Urinary bladder (tissue), 4 donors: ENCODE results near the gene ABHD5. TPM values are rescaled to one million over a fixed set of nuclear protein-coding genes. Genes with fewer than 3 reads are reported as not detected.

ENCODE experiments used
- DNase-seq: peaks from one replicate; pipeline ENCODE4 v3.0.0-alpha.2; 2015; ENCODE audit errors: extremely low spot score
- H3K27ac ChIP-seq: one replicate; pipeline ENCODE4 v1.5.1; 2013; ENCODE audit warnings: low read depth, mild to moderate bottlenecking, moderate library complexity
- H3K36me3 ChIP-seq: one replicate; pipeline ENCODE4 v1.6.1; 2013; ENCODE audit warnings: mild to moderate bottlenecking, moderate library complexity; ENCODE audit not compliant: insufficient read depth
- H3K4me1 ChIP-seq: one replicate; pipeline ENCODE4 v1.6.1; 2013; ENCODE audit warnings: mild to moderate bottlenecking, moderate library complexity; ENCODE audit not compliant: insufficient read depth
- H3K4me3 ChIP-seq: one replicate; pipeline ENCODE4 v1.5.1; 2013; ENCODE audit warnings: low read depth, low read length
- WGBS: extraction: QIAGEN DNeasy Blood & Tissue Kit; methylation state at CpG from one replicate; pipeline ENCODE4 v1.1.7; 2013; 5-methylcytosine and 5-hydroxymethylcytosine counted together
- polyA plus RNA-seq: library from polyadenylated mRNA; stranded (reverse); fragments of 200-250 nt; gene quantifications from one replicate; pipeline ENCODE4 v1.2.3, GENCODE V29; 2013
- total RNA-seq: library from RNA; depleted of rRNA; stranded (reverse); fragments of >200 nt; gene quantifications from one replicate; pipeline ENCODE4 v1.2.3, GENCODE V29; 2014
- donor health status: healthy with polysubstance abuse.
- donor health status: healthy.

ABHD5 gene
- total and polyA plus RNA-seq, 2 donors = 21.4 to 25.0 TPM

- H3K4me3 ChIP-seq = no peak overlapping the region
These were observed 19.9 kb downstream of the ABHD5 start for GRCh38 chr3:43710607-43711006.

GRCh38 chr3:43718296-43718695 is 27.6 kb downstream of the ABHD5 start:
- no peak overlapping the region for H3K4me3 ChIP-seq
- no peak for DNase-seq
- 93% methylated on average over 2 of the region's 2 CpGs for WGBS
- no peaks in the 10 kb centered on the region for H3K4me1 ChIP-seq
- peaks cover 5% of the 10 kb centered on the region for H3K36me3 ChIP-seq
- H3K27ac ChIP-seq = no peak overlapping the region

More at GRCh38 chr3:43710607-43711006, 19.9 kb downstream of the ABHD5 start:
- no peak for DNase-seq
- H3K36me3 ChIP-seq = peaks cover 6% of the 10 kb centered on the region
- no peak overlapping the region for H3K27ac ChIP-seq
- H3K4me1 ChIP-seq = no peaks in the 10 kb centered on the region

GRCh38 chr3:43723121-43723734 is 32.5 kb downstream of the ABHD5 start:
- no peak for DNase-seq
- Histone ChIP-seq H3K4me1 (no peaks in the 10 kb centered on the region), H3K4me3 (no peak overlapping the region), H3K27ac (no peak overlapping the region), H3K36me3 (no peaks in the 10 kb centered on the region)
- WGBS = 67% methylated on average over 3 of the region's 3 CpGs

DNA sequence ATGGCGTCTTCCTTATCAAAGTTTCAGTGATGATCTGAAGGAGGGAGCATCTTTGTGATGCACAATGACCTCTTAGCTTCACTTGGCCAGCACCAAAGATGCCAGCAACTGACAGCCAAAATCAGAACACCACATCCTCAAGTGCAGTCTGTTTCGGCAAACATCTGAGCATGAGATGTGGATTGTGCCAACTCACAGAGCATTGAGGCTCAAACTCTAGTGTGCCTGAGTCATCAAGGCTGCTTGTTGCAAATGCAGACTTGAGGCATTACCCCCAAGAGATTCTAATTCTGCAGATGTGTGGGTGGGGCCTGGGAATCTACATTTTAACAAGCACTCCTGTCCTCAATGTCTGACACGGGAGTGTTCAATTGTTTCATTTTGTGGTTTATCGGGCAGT is 35.8 kb downstream of the ABHD5 start:
- H3K4me3 ChIP-seq = no peak overlapping the region
- 91% methylated on average over 4 of the region's 4 CpGs for WGBS
- DNase-seq = no peak
- H3K36me3 ChIP-seq = no peaks in the 10 kb centered on the region
- H3K4me1 ChIP-seq = no peaks in the 10 kb centered on the region
- no peak overlapping the region for H3K27ac ChIP-seq

- H3K36me3 ChIP-seq = no peaks in the 10 kb centered on the region
- 94% methylated on average over 3 of the region's 3 CpGs for WGBS
- H3K4me1 ChIP-seq = no peaks in the 10 kb centered on the region
- no peak for DNase-seq
- no peak overlapping the region for H3K4me3 ChIP-seq
- H3K27ac ChIP-seq = no peak overlapping the region
These were observed 37.2 kb downstream of the ABHD5 start for GRCh38 chr3:43727930-43728329.

- 72% methylated on average over 5 of the region's 5 CpGs for WGBS
- no peaks in the 10 kb centered on the region for H3K4me1 ChIP-seq
- H3K4me3 ChIP-seq = no peak overlapping the region
- no peak overlapping the region for H3K27ac ChIP-seq
- no peaks in the 10 kb centered on the region for H3K36me3 ChIP-seq
- no peak for DNase-seq
These were observed 37.7 kb downstream of the ABHD5 start for GRCh38 chr3:43728476-43728875.

- WGBS = 84% methylated on average over 5 of the region's 5 CpGs
- H3K27ac ChIP-seq = no peak overlapping the region
- no peak for DNase-seq
These were observed 38.2 kb downstream of the ABHD5 start for GRCh38 chr3:43728947-43729346.

DNA sequence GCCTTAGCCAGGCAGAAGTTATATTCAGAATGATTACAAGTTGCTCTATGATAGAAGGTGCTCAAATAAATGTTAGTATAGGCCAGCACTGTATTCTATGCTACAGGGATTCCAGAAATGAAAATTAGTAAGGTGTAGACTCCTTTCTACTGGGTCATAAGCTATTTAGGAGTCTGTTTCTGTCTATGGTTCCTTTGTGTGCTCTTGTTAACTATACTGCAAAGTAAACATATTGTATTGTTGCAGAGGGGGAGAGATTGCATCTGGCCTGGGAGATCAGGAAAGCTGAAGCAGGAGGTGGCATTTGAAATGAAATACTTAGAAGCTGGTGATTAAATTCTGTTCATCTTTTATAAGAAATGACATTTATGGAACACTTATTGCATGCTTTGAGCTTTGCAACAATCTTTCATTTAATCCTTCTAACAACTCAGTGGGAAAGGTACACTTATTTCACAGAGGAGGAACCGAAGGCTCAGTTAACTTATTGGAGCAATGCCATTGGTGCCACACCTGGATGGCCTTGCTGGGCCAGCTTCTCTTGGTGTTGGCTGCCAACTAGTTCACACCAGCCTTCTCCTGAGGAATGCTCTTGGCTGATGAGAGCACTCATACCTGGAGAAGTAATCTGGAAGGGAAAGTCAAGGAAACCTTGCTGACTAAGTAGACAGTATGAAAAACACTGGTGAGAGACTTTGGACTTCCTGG is 39.1 kb downstream of the ABHD5 start:
- H3K27ac ChIP-seq = no peak overlapping the region
- 80% methylated on average over 1 of the region's 1 CpG for WGBS
- H3K4me1 ChIP-seq = no peaks in the 10 kb centered on the region
- no peaks in the 10 kb centered on the region for H3K36me3 ChIP-seq
- H3K4me3 ChIP-seq = no peak overlapping the region
- no peak for DNase-seq

More at GRCh38 chr3:43728947-43729346, 38.2 kb downstream of the ABHD5 start:
- no peaks in the 10 kb centered on the region for H3K36me3 ChIP-seq
- H3K4me3 ChIP-seq = no peak overlapping the region
- H3K4me1 ChIP-seq = no peaks in the 10 kb centered on the region

DNA sequence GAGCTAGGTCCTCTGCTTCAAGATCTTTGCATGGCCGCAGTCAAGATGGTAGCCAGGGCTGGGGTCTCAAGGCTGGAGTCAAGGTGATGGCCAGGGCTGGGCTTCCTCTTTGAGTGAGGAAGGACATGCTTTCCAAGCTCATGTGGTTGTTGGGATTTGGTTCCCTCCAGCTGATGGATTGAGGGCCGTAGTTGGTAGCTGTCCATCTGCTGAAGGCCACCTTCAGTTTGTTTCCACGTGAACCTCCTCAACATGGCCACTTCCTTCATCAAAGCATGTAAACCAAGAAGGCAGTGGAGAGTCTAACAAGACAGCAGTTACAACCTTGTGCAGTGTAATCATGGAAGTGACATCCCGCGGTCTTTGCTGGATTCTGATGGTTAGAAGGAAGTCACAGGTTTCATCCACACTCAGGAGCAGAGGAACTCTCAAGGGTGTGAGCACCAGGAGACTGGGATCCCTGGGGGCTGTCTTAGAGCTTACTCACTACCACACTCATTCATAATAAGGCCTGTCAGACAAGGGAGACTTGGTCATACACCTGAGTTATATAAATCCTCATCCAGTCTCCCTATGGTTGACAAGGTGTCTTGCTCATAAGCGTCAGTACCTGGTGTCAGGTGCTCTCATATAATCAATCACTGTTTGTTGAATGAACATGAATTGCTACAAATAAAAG is 42.1 kb downstream of the ABHD5 start:
- no peaks in the 10 kb centered on the region for H3K4me1 ChIP-seq
- no peaks in the 10 kb centered on the region for H3K36me3 ChIP-seq
- no peak overlapping the region for H3K27ac ChIP-seq
- DNase-seq = no peak
- H3K4me3 ChIP-seq = no peak overlapping the region
- WGBS = 81% methylated on average over 6 of the region's 6 CpGs

- Histone ChIP-seq H3K27ac (no peak overlapping the region), H3K36me3 (no peaks in the 10 kb centered on the region), H3K4me3 (no peak overlapping the region), H3K4me1 (no peaks in the 10 kb centered on the region)
- DNase-seq = no peak
- WGBS = 61% methylated on average over 6 of the region's 6 CpGs
These were observed 43.0 kb downstream of the ABHD5 start for GRCh38 chr3:43733459-43734384.

DNA sequence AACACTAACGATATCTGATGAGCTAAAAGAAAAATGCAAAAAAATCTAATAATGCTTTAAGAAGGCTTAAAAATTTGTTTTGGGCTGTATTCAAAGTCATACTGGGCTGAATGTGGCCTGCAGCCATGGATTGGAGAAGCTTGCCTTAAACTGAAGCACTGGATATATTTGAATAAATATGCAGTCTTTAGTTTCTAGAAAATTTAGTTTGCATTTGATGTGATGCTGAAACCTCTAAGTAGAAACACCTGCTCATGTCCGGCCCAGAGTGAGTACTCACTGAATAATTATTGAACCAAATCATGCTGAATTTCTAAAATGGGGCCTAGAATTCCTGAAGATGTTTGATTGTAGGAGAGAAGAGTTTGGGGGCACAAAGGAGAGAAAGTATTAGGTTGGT is 43.9 kb downstream of the ABHD5 start:
- no peak for DNase-seq
- no peak overlapping the region for H3K4me3 ChIP-seq
- 87% methylated on average over 2 of the region's 2 CpGs for WGBS
- no peaks in the 10 kb centered on the region for H3K36me3 ChIP-seq
- no peaks in the 10 kb centered on the region for H3K4me1 ChIP-seq
- H3K27ac ChIP-seq = no peak overlapping the region

DNA sequence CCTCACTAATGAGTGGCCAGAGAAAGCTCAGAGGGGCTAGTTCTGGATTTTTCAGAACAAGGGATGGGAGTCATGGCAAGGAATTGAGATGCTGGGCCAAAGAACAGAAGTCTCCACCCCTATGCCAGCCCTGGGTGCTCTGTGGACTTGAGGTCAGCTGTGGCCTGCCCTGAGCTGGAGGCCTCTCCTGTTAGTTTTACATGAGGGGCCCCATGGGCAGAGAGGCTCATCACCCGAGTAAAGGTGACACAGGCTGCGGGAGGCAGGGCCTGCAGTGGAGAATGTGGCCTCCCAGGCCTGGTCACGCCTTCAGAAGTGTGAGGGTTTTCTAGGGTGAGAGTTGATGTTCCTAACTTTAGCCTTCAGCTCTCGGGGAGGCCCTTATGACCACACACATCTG is 44.9 kb downstream of the ABHD5 start:
- WGBS = 95% methylated on average over 4 of the region's 4 CpGs
- DNase-seq = no peak

More for the DNA sequence above, 44.9 kb downstream of the ABHD5 start:
- Histone ChIP-seq H3K4me1 (no peaks in the 10 kb centered on the region), H3K36me3 (no peaks in the 10 kb centered on the region), H3K4me3 (no peak overlapping the region), H3K27ac (no peak overlapping the region)
